ENCODE data around the gene MSI2. TPM values are rescaled to one million over a fixed set of nuclear protein-coding genes. Genes with fewer than 3 reads are reported as not detected.

The MSI2 gene
- total and polyA plus RNA-seq, 9 of the 15 experiments (the other 6 are each of a cell fraction or from before 2014, with no cell fraction given), result 4.6 to 61.8 (median 42.4) TPM

GRCh38 chr17:57379895-57380434, 123.6 kb downstream of the MSI2 start:
- Histone ChIP-seq H2AFZ (ENCODE audit: low read depth, low read length) (no peak overlapping the region), H3K9me1 (ENCODE audit: control insufficient read depth, insufficient read depth, low read length) (peaks cover 12% of the 10 kb centered on the region), H3K4me1 (replicated peaks in 1 of 2; ENCODE audit: control insufficient read depth in 2 of 2, insufficient read depth in 2 of 2, low read length in 2 of 2) (peaks cover 27 to 59% of the 10 kb centered on the region in 2 experiments), H3K4me3 (no peak overlapping the region), H3K9me3 (replicated peaks; ENCODE audit: control insufficient read depth, insufficient read depth, low read depth, low read length) (0 out of 2 replicates have a peak, but pooled peaks cover 5% of the 10 kb centered on the region), H3K79me2 (ENCODE audit: control insufficient read depth, insufficient read depth, low read length) (peaks cover 34% of the 10 kb centered on the region), H4K20me1 (replicated peaks; ENCODE audit: control insufficient read depth, insufficient read depth, low read length) (peaks cover 7% of the 10 kb centered on the region; the same call in 1 of the 2 replicates), H3K27me3 (ENCODE audit: control insufficient read depth in 2 of 2, insufficient read depth in 2 of 2, low read length in 2 of 2) (no peaks in the 10 kb centered on the region), H3K9ac (ENCODE audit: insufficient read depth in 1 of 2, low read depth in 2 of 2, low read length in 2 of 2) (peak overlapping the region; percentile 18 to 27; a peak in 3 of 4 replicates), H3K27ac (ENCODE audit: extremely low read depth, low read depth, low read length) (peak overlapping the region; percentile 76), H3K36me3 (ENCODE audit: control insufficient read depth, insufficient read depth, low read length) (peaks cover 7% of the 10 kb centered on the region; the same call in 2 of the 3 replicates), H3K4me2 (ENCODE audit: insufficient read depth, low read length) (peak overlapping the region; percentile 70)
- intact Hi-C loops (cut with micrococcal nuclease) (loop anchor here (1.0 to 2.0 kb wide), 2 partner anchors 95 to 123 kb away; partner anchors contain the start of gene MSI2), in situ Hi-C loops (cut with MboI) (no loop called here)
- POLR2A ChIA-PET, result interaction anchor here (0.6 to 1.3 kb wide), 7 partner anchors 9 to 657 kb away, joined by 3 to 5 read pairs (median 4); no protein-coding TSS in a partner anchor
- DNase-seq (ENCODE audit: extremely low read depth in 1 of 4, low spot score in 3 of 4), result peak; percentile 40 to 46 (median 42)
- 57% methylated on average over 12 of the region's 12 CpGs for WGBS (ENCODE audit: insufficient coverage, low coverage, missing lambda C conversion rate)
- peak; percentile 27 for ATAC-seq
- CTCF ChIA-PET (ENCODE audit: low intra/inter-chr PET ratio), result no interaction called here
- BruUV-seq (replicated peaks), result no TSS peak
- no peak for FAIRE-seq
- no peak for TF ChIP-seq ZNF764 (CRISPR knock-in tag; IDR thresholded peaks at IDR 0.05; ENCODE audit: low read depth)
- no peak for TF ChIP-seq NR2C1 (IDR thresholded peaks at IDR 0.05)
- TF ChIP-seq NR2C1 (tag; IDR thresholded peaks at IDR 0.05), result no peak
- TF ChIP-seq HNRNPK (IDR thresholded peaks at IDR 0.05; ENCODE audit: low read depth, low read length, poor library complexity, severe bottlenecking), result no peak
- TF ChIP-seq ZBTB34 (CRISPR knock-in tag; IDR thresholded peaks at IDR 0.05), result no peak
- TF ChIP-seq ZNF592 (IDR thresholded peaks at IDR 0.05), result 0 out of 2 replicates have a peak, but pooled peaks have one; percentile 46
- 0 out of 2 replicates have a peak, but pooled peaks have one; percentile 14 for TF ChIP-seq ZNF512 (tag; IDR thresholded peaks at IDR 0.05)
- TF ChIP-seq ZNF398 (CRISPR knock-in tag; IDR thresholded peaks at IDR 0.05), result no peak
- TF ChIP-seq HMGN3 (IDR thresholded peaks at IDR 0.05; ENCODE audit: borderline replicate concordance, extremely low read depth, insufficient read length, low read depth, low read length), result no peak
- no peak for TF ChIP-seq ATF1 (CRISPR knock-in tag; IDR thresholded peaks at IDR 0.05)
- TF ChIP-seq ATF1 (tag; IDR thresholded peaks at IDR 0.05), result peak; percentile 32; the same call in 1 of the 2 replicates
- 0 out of 2 replicates have a peak, but pooled peaks have one; percentile 18 for TF ChIP-seq TRIM28 (IDR thresholded peaks at IDR 0.05)
- peak; percentile 56 for TF ChIP-seq RBM25 (IDR thresholded peaks at IDR 0.05; ENCODE audit: low read depth, low read length, severe bottlenecking)

All from K562 (cell line).